ENCODE results near the gene TSPO. TPM values are rescaled to one million over a fixed set of nuclear protein-coding genes. Genes with fewer than 3 reads are reported as not detected.

The TSPO gene
- total RNA-seq, 1 experiment from 2014 or later = 532 TPM

DNA sequence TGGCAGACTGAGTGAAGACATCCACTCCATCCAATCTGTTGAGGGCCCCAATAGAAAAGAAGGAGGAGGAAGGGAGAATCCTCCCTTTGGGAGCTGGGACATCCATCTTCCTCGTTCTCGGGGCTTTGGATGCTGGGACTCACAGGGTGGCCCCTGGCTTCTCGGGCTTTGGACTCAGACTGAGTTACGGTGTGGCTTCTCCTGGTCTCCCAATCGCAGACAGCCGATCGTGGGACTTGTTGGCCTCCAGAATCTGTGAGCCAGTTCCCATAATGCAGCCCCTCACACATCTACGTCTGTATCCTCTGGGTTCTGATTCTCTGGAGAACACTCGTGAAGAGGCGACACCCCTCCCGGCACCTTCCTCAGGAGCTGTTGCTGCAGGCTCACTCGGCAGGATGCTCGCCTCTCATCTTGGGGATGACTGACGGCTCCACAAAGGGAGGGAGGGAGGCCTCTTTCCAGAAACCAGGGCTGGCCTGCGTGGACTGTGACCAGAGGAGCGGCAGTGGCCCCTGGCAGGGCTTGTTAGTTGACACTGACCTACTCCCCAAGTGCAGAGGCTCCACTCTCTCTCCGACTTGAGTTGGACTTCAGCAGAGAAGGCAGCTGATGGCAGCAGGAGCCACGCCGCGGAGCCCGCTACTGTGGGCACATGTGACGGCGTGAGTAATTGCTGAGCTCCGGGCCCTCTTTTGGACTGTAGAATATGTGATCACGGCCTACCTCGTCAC is 50.3 kb downstream of the TSPO start:
- no peak for DNase-seq (ENCODE audit: low spot score)

DNA sequence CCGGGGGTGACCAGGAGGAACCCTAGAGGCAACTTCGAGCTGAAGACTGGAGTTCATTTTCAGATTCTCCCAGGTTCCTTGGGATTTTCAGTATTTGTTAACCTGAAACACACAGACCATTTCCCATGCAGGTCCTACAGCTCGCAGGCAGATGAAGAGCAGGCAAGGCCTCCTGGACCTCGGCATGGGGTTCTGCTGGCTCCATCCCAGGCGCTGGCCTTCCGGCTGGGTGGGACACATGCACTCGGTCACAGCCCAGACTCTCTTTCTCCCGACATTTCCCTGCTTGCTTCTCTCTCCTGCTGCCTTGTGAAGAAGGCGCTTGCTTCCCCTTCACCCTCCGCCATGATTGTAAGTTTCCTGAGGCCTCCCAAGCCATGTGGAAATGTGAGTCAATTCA is 51.0 kb downstream of the TSPO start:
- no peak for DNase-seq (ENCODE audit: low spot score)

DNA sequence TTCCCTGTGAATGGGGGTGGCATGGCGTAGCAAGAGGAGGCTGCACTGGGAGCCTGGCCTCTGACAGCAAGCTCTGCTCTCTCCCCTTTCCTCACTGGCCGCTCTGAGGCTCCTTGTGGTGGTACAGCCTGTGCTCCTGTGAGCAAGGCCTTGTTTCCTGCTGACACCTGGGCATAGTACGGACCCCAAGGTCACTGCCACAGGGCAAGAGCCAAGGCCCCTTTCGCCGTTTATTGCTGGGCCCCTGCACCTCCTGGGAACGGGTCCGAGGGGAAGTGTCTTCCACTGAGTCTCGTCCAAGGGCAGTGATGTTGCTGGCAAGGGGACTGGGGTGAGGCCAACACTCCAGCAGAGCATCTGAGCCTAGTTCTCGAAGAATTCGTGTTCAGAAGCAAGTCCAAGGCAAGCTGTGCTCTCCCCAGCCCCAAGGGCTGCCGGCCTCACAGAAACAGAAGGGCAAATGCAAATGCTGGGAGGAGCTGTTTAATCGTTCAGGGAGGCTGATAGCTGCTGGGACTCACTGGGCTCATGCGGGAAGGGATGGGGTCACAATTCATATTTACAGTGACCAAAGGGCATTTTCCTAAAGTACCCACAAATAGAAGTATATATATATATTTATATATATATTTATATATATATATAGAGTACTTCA is 51.5 kb downstream of the TSPO start:
- no peak for DNase-seq (ENCODE audit: low spot score)

DNA sequence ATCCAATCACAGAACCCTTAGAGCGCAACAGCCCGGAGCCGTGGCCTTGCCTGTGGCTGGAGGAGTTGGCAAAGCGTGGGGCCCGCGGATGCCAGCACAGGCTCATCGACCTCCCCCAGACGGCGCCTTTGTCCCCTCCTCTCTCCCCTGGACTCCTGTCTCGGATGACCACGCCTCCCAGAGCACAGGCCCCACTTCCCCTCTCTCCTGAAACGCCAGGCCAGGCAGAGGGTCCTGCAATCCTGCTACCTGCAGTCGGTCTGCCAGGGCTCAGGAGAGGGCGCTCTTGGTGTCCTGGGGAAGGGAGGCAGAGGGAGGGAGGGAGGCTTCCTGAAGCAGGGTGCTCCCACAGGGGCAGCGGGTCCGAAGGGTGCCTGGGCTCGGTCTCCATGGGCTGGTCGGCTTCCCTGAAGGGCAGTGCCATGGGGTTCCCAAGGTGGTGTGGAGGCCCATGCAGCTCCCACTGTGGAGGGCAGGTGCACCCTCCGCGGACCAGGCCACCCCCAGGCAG is 52.2 kb downstream of the TSPO start:
- DNase-seq (ENCODE audit: low spot score) = no peak

DNA sequence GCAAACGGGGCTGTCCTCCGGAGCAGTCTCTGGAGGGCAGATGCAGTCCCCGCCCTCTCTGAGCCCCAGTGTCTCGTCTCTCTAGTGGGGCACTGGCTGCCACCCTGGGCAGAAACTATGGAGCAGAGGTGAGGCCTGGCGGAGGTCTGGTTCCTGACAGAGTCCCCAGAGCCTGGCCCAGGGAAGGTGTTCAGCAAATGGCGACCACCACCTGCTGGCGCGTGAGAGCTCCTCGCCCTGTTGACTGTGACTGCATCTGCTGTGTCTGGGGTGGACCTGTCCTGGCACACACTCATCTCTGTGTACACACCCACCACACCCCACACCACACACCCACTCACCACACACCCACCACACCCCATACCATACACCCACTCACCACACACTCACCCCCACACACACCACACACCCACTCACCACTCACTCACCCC is 53.9 kb downstream of the TSPO start:
- DNase-seq (ENCODE audit: low spot score) = no peak

DNA sequence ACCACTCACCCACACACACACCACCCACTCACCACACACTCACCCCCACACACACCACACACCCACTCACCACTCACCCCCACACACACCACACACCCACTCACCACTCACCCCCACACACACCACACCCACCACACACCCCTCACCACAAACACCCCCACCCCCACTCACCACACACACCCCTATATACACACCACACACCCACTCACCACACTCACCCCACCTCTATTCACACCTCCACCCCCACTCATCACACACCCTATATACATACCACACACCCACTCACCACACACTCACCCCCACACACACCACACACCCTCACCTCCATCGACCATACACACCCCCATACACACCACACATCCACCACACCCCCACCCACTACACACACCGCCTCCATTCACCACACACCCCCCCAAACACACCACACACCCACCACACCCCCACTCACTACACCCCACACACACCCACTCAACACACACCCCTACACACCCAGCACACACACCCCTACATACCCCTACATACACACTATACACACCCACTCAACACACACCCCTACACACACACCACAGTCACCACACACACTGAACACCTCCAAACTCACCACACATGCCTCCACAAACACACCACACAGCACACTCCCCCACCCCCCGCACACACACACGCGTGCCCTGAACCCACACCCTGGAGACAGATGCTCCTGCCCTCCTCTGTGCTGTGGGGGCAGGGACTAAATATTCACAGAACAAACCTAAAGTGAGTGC is 54.6 kb downstream of the TSPO start:
- DNase-seq (ENCODE audit: low spot score) = no peak

DNA sequence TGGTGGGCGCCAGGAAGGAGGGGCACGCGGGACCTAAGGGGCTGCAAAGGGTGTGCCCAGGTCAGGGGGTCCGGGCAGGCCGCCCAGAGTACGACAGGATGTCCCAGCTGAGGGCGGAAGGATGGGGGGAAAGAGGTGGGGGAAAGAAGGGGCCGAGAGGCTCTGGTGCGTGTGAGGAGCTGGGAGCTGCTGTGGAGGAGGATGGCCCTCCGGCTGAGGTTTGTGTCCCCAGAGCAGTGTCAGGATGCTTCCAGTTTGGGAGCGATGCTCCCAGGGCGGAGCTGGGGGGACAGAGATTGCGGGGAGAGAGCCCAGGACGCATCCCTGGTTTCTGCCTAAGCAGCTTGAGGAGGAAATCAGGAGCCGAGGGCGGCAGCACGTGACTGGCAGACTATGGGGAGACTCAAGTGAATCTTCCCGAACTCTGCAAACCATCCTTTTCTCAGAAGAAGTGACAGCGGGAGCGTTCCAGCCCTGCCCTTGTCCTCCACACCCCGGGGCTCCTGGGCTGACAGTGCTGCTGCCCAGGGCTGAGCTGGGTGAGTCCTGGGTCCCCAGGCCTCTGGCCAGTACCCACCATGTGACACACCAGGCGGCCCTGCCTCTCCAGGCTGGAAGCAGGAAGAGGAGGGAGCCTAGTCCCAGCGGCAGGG is 55.3 kb downstream of the TSPO start:
- DNase-seq (ENCODE audit: low spot score) = no peak

DNA sequence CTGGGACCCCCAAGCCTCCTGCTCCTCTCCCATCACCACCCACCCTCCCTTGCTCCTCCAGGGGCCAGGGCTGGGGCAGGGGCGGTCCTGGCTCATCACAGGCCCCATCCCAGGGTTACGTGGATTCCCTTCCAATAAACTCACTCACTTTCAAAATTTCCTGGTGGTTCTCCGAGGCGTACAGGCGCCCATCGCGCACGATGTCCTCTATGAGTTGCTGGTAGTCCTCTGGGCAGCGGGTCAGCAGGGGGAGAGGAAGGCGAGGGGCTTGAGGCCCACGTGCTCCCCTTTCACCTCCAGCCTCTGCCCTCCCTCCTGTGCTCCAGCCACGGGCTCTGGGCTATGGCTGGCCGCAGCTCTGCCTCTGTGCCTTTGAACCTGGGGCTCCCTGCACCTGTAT is 56.0 kb downstream of the TSPO start:
- no peak for DNase-seq (ENCODE audit: low spot score)

DNA sequence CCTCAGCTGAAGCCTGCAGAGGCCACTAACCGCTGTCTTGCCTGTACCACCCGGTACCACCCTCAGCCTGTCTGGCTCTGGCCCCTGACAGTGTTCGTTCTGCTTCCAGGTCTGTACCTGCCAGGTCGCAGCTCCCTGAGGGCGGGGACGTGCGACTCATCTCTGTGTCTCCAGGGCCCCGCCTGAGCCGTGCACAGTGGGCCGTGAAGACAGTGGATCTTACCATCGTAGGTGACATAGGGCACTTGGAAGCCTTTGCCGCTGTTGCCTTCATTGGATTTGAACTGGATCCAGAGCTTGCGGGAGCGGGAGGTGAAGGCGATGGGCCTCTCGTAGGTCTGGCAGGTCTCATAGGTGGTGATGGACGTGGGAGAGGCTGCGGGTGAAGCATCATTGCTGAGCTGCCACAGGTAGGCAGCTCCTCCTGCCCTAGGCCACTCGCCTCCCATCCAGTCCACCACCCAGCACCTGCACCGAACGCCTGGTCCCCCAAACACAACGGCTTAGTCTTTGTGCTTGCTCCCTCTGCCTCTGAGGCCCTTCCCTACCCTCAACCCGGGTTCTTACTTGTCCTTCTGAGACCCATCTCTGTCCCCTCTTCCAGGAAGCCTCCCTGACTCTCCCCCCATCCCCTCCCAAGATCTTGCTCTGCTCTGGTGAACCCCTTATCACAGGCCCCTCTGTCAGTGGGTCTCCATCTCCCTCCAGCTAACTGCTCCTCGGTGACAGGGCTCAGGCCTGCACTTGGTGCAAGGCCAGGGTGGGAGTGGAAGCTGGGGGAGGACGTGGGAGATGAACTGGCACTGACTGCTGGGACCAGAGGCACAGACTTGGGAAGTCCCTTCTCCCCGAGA is 56.7 kb downstream of the TSPO start:
- DNase-seq (ENCODE audit: low spot score) = no peak

DNA sequence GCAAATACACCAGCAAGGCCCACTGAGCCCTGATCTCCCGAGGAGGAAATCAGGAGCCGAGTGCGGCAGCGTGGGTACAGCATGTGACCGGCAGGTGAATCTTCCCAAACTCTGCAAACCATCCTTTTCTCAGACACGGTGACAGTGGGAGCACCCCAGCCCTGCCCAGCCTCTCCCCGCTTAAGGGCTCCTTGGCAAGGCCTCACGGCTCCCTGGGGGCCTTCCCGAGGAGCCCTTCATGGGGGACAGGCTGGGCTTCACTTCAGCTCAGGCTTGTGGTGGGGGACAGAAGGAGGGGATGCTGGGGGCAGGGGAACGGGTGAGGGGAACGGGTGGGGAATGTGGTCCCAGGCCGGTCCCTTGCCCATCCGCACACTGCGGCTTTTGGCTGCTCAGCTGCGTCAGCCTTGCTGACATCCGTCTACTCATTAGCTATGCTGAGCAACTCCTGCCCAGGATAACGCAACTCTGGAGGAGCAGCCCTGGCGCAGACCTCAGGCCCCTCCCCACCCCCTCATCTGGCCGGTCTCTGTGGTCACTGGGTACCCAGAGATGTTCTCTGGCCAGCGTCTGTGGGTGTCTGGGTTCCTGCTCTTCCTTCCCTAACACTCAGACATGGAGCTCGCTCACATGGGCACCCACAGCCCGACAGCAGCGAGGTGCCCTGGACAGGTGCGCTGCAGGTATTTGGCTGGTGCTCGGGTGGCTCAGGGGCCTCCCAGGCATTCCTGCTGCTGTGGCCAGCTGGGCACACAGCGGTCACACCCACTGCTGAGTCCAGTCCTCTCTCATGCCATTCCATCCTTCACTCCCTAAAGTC is 57.6 kb downstream of the TSPO start:
- no peak for DNase-seq (ENCODE audit: low spot score)

DNA sequence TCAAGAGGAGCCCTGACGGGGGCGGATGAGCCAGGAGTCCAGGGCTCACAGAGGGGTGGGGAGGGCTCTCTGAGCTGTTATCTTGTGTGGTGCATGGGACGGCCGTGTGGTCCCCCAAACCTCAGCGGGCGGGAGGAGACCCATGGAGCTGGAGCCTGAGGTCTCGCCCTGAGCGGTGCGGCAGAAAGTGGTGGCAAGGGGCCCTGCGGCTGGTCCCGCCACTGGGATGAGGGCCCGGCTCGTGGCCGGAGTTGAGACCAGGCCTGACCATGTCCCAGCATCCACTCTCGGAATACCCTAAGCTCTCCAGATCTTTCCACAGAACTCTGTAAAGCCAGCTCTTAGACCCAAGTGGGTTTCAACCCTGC is 58.1 kb downstream of the TSPO start:
- DNase-seq (ENCODE audit: low spot score) = no peak

DNA sequence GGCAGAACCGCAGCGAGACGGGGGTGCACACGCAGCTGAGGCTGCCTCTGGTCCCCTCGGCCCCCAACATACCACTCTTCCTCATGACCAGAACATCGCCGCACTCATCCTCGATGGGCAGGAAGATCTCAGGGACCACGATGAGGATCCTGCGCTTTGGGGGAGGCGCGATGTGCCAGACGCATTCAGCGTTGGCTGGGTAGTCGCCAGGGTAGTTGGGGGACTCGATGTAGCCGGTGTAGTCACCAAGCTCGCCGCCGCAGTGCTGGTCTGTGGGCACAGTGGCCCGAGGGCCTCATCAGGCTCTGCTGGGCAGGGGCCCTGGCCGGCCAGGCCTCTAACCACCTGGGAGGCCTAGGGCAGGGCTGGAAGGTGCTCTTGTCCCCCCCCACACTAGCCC is 58.6 kb downstream of the TSPO start:
- no peak for DNase-seq (ENCODE audit: low spot score)

DNA sequence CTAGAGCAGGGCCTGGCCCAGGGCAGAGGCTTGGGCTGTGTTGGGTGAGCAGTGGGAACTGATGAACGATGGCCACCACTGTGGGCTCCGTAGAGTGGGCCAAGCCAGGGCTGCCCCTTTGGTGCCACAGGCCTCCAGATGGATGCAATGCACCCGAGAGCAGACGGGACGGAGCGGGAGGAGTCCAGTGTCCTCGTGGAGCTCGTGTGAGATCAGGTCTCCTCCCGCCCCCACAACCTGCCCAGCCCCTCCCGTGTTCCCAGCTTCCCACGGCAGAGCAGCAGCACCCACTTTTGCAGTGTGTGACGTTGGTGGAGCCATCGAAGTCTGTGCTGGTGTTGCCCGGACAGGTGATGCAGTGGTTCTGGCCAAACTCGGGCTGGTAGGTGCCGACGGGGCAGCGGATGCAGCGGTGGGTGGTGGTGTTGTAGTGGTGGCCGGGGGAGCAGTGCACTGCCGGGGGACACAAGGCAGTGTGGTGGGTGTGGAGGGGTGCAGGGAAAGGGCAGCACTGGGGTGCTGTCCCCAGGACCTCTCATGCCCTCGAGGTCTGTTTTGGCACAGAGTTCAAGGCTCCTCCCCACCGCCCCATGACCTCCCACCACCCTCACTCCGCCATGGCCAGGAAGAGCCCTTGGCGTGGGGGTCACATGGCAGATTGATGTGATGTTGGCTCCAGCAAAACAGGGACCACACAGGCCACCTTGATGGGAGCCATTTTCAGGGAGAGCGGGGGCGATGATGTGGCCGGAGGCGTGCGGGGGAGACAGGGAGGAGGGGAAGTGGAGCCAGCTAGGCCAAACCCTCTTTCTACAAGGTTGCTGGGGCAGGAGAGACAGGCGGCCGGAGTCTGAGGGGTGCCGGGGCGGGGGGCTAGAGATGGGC is 59.5 kb downstream of the TSPO start:
- DNase-seq (ENCODE audit: low spot score) = no peak

DNA sequence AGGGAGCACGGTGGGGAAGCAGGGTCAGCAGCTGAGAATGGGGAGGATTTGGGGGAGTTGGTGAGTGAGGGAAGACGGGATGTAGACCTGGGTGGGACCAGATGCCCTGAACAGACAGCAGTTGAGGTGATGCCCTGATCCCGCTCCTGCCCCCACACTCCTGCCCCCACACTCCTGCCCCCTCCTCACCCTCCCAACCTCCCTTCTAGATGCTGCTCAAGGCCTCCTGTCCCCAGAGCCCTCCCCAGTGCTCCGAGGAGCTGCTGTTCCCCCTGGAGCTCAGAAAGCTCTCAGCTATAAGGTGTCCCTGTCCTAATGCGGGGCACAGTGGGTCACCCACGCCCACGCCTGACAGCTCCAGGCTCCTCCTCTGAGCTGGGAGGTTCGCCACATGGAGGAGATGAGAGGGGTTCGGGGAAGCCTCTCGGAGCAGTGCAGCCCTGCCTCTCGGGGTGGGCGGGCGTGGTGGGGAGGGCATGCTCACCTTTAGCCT is 60.6 kb downstream of the TSPO start:
- no peak for DNase-seq (ENCODE audit: low spot score)

DNA sequence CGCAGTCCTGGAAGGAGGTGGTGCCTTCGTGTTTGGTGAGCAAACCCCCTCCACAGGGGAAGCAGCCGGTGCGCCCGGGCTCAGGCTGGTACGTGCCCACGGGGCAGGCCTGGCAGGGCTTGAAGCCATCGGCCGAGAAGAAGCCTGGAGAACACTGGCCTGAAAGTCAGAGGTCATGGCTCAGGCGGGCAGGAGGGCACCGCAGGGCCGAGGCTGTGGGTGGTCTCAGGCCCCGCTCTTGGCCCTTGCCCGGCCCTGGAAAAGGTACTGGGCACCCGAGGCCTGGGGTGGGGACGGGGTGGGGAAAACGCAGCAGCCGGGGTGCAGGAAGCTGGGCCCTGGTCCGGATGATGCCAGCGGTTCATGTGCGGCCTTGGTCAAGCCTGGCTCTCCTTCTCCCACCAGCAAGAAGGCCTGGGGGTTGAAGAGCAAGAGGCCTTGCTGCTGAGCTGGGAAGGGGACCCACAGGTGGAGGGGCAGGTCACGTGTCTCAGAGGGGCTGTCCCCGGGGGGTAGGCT is 61.1 kb downstream of the TSPO start:
- no peak for DNase-seq (ENCODE audit: low spot score)
